GM21526 (cell line): ENCODE data around the gene PACS1.

ENCODE experiments used
- ATAC-seq: cut with Tn5 transposase; IDR thresholded peaks from one replicate; pipeline ENCODE4 v1.9.1; 2021; ENCODE audit warnings: moderate library complexity; ENCODE audit not compliant: unreplicated experiment, low FRiP score

Gene PACS1

GRCh38 chr11:66293777-66294625 is 223.9 kb downstream of the PACS1 start:
- ATAC-seq, result no peak
